ENCODE measurements around the gene DIAPH2.

DNA sequence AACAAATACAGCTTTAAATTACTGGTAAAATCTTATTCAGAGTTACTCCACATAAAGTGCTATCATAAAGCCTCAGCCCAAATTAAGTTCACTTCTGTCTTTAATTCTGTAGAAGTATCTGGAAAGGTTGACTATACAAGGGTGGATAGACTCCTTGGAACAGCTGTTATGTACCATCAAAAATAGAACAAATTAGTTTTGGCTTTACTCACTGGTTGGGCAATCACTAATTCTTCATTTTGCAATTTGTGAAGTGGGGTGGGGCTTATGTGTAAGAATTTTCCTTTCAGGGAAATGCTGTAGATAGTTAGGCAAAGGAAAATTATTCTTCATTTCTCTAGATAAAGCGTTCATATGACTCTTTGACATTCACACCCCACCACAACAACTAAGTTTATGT, 7.8 kb downstream of the DIAPH2 start:
- TF ChIP-seq, protein P1, sequence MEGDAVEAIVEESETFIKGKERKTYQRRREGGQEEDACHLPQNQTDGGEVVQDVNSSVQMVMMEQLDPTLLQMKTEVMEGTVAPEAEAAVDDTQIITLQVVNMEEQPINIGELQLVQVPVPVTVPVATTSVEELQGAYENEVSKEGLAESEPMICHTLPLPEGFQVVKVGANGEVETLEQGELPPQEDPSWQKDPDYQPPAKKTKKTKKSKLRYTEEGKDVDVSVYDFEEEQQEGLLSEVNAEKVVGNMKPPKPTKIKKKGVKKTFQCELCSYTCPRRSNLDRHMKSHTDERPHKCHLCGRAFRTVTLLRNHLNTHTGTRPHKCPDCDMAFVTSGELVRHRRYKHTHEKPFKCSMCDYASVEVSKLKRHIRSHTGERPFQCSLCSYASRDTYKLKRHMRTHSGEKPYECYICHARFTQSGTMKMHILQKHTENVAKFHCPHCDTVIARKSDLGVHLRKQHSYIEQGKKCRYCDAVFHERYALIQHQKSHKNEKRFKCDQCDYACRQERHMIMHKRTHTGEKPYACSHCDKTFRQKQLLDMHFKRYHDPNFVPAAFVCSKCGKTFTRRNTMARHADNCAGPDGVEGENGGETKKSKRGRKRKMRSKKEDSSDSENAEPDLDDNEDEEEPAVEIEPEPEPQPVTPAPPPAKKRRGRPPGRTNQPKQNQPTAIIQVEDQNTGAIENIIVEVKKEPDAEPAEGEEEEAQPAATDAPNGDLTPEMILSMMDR (IDR thresholded peaks at IDR 0.05; ENCODE audit: low read depth, low read length), result no peak
- TF ChIP-seq POLR2A (IDR thresholded peaks at IDR 0.05; ENCODE audit: extremely low read depth, insufficient read length), result no peak

All from NB4 (cell line).